Activated B cell treated with CpG ODN at 0.5 μM for 24 hours (primary cell): ENCODE data around the gene SPARCL1. TPM values are rescaled to one million over a fixed set of nuclear protein-coding genes. Genes with fewer than 3 reads are reported as not detected.

Source experiments
- ATAC-seq: fragments of 200-7000 bp; cut with Tn5 transposase; one replicate; pipeline ENCODE4 v1.10.0; 2021; ENCODE audit warnings: low read depth, mild to moderate bottlenecking, moderate library complexity
- CTCF ChIA-PET: fragments of 350-600 bp; sonication (Branson Sonifier 250); formaldehyde crosslinking; loops from one replicate; lab custom pipeline; 2021; ENCODE audit warnings: antibody characterized with exemption; lab: Charles Lee
- POLR2A ChIA-PET: fragments of 350-600 bp; sonication (Branson Sonifier 250); formaldehyde crosslinking; loops from one replicate; lab custom pipeline; 2021; ENCODE audit warnings: antibody characterized with exemption; lab: Charles Lee
- DNase-seq: peaks from one replicate; pipeline ENCODE4 v3.0.0; 2022
- H3K27ac Mint-ChIP-seq: one replicate; pipeline ENCODE4 v1.8.0; 2020; ENCODE audit warnings: mixed read lengths
- H3K27me3 Mint-ChIP-seq: one replicate; pipeline ENCODE4 v1.8.0; 2021; ENCODE audit warnings: mixed read lengths
- H3K36me3 Mint-ChIP-seq: one replicate; pipeline ENCODE4 v1.8.0; 2021; ENCODE audit warnings: low read depth, mixed read lengths
- H3K4me1 Mint-ChIP-seq: one replicate; pipeline ENCODE4 v1.8.0; 2021; ENCODE audit warnings: mixed read lengths
- H3K4me3 Mint-ChIP-seq: one replicate; pipeline ENCODE4 v1.8.0; 2020; ENCODE audit warnings: mild to moderate bottlenecking, mixed read lengths
- H3K9me3 Mint-ChIP-seq: one replicate; pipeline ENCODE4 v1.8.0; 2020; ENCODE audit warnings: mixed read lengths
- intact Hi-C: fragments of 100-400 bp; cut with micrococcal nuclease; formaldehyde crosslinking; loops from one replicate; pipeline ENCODE4 v1.15.1; 2024
- total RNA-seq: library from RNA; stranded (reverse); gene quantifications from 2 replicates; pipeline ENCODE4 v1.2.3, GENCODE V29; 2022
- TF ChIP-seq, protein P1 (sequence below): fragments of 200-600 bp; IDR thresholded peaks from one replicate; pipeline ENCODE4 v1.8.0; 2022; ENCODE audit warnings: antibody characterized with exemption, mild to moderate bottlenecking

SPARCL1 gene
- total RNA-seq, 1 donor from 2014 or later, result not detected

DNA sequence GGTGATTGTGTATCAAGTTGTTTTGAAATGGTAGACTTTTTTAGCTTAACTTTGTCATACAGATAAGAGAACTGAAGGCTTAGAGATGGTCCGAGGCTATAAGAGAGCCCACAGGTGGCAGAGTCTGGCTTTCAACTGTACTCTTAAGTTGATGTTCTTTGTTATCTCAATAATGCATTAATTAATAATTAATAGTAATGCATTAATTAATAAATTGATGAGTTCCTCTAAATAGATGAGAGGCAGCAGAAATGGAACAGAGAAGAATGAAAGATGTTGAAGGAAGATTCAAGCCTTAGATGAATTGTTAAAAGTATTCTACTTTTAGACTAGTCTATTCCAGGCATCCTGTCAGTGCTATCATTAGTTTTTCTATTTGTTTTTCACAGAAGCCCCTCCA, 84.4 kb downstream of the SPARCL1 start:
- TF ChIP-seq, protein P1, sequence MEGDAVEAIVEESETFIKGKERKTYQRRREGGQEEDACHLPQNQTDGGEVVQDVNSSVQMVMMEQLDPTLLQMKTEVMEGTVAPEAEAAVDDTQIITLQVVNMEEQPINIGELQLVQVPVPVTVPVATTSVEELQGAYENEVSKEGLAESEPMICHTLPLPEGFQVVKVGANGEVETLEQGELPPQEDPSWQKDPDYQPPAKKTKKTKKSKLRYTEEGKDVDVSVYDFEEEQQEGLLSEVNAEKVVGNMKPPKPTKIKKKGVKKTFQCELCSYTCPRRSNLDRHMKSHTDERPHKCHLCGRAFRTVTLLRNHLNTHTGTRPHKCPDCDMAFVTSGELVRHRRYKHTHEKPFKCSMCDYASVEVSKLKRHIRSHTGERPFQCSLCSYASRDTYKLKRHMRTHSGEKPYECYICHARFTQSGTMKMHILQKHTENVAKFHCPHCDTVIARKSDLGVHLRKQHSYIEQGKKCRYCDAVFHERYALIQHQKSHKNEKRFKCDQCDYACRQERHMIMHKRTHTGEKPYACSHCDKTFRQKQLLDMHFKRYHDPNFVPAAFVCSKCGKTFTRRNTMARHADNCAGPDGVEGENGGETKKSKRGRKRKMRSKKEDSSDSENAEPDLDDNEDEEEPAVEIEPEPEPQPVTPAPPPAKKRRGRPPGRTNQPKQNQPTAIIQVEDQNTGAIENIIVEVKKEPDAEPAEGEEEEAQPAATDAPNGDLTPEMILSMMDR, result no peak
- Mint-ChIP-seq H3K9me3 (no peaks in the 10 kb centered on the region), H3K4me1 (no peaks in the 10 kb centered on the region), H3K4me3 (no peak overlapping the region), H3K27me3 (no peaks in the 10 kb centered on the region), H3K27ac (no peak overlapping the region), H3K36me3 (peaks cover 55% of the 10 kb centered on the region)
- POLR2A ChIA-PET, result interaction anchor here (1.7 kb wide), 1 partner anchor 54 kb away, joined by 5 read pairs; the partner anchor contains the start of gene HSD17B11
- no peak for ATAC-seq
- CTCF ChIA-PET, result interaction anchor here (0.9 to 1.7 kb wide), 2 partner anchors 20 to 69 kb away, joined by 3 to 4 read pairs; no protein-coding TSS in a partner anchor
- DNase-seq, result no peak
- intact Hi-C loops, result no loop called here

DNA sequence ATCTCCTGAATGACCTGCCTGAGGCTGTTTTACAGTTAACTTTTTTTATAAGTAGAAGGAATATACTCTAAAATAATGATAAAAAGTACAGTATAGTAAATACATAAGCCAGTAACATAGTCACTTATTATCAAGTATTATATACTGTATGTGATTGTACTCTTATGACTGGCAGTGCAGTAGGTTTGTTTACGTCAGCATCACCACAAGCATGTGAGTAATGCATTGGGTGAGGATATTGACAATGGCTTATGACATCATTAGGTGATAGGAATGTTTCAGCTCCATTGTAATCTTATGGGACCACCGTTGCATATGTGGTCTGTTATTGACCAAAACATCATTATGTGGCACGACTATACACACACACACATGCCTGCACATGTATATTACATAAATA, 86.3 kb downstream of the SPARCL1 start:
- Mint-ChIP-seq H3K27ac (no peak overlapping the region), H3K4me3 (no peak overlapping the region), H3K36me3 (peaks cover 65% of the 10 kb centered on the region), H3K4me1 (no peaks in the 10 kb centered on the region), H3K27me3 (no peaks in the 10 kb centered on the region), H3K9me3 (no peaks in the 10 kb centered on the region)
- CTCF ChIA-PET, result no interaction called here
- TF ChIP-seq, protein P1, result no peak
- POLR2A ChIA-PET, result no interaction called here
- ATAC-seq, result no peak
- intact Hi-C loops, result loop anchor here (2.0 kb wide), 1 partner anchor 20 kb away; the partner anchor contains the start of gene NUDT9
- no peak for DNase-seq

DNA sequence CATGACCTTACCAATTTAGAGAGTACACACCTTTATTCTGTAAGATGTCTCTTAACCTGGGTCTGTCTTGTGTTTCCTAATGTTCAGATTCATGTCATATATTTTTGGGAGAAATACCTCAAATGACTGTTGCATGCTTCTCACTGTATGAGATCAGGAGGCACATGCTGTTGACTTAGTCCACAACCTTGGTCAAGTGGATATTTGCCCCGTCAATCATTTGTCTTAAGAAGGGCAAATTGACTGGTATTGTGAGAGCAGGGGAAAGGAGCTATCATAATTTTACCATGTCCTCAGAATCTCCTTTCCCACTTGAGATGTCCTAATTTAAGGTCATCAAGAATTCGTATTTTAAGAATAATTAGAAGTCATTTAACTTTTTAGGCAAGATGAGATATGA, 95.8 kb downstream of the SPARCL1 start:
- no peak for ATAC-seq
- Mint-ChIP-seq H3K36me3 (peaks cover 28% of the 10 kb centered on the region), H3K4me3 (no peak overlapping the region), H3K4me1 (peaks cover 18% of the 10 kb centered on the region), H3K27me3 (no peaks in the 10 kb centered on the region), H3K9me3 (no peaks in the 10 kb centered on the region), H3K27ac (no peak overlapping the region)
- CTCF ChIA-PET, result no interaction called here
- POLR2A ChIA-PET, result interaction anchor here (1.0 kb wide), 1 partner anchor 11 kb away, joined by 3 read pairs; the partner anchor contains the start of gene NUDT9
- intact Hi-C loops, result no loop called here
- TF ChIP-seq, protein P1, result no peak
- DNase-seq, result no peak

DNA sequence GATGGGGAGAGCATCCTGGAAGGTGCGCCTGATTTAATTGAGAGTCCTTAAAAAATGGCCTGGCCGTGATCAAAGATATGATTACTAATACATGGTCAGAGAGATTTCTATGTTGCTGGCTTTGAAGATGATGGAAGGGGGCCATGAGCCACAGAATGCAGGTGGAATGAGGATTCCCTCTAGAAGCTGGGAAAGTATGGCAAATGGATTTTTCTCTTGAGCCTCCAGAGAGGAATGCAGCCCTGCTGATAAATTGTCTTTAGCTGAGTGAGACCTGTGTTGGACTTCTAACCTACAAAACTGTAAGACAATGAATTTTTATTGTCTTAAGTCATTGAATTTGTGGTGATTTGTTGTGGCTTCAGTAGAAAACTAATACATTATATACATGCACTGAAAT, 99.1 kb downstream of the SPARCL1 start:
- Mint-ChIP-seq H3K9me3 (no peaks in the 10 kb centered on the region), H3K27me3 (no peaks in the 10 kb centered on the region), H3K4me3 (no peak overlapping the region), H3K4me1 (peaks cover 30% of the 10 kb centered on the region), H3K27ac (no peak overlapping the region), H3K36me3 (peaks cover 6% of the 10 kb centered on the region)
- ChIA-PET POLR2A (no interaction called here), CTCF (no interaction called here)
- TF ChIP-seq, protein P1, result no peak
- intact Hi-C loops, result no loop called here
- ATAC-seq (no peak), DNase-seq (no peak)

DNA sequence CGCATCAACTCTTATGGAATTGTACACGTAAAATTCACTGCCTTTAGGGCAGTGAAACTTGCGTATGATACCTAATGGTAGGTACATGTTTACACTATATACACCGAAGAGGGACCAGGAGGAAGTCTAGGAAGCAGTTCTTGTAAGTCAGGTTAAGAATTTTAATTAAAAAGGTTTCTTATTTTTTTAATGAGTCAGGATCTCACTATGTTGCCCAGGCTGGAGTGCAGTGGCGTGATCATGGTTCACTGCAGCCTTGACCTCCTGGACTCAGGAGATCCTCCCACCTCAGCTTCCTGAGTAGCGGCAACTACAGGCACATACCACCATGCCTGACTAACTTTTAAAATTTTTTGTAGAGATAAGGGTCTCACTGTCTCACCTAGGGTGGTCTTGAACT, 100.2 kb downstream of the SPARCL1 start:
- DNase-seq (no peak), ATAC-seq (no peak)
- Mint-ChIP-seq H3K9me3 (no peaks in the 10 kb centered on the region), H3K36me3 (peaks cover 4% of the 10 kb centered on the region), H3K4me3 (no peak overlapping the region), H3K27me3 (no peaks in the 10 kb centered on the region), H3K27ac (no peak overlapping the region), H3K4me1 (peaks cover 38% of the 10 kb centered on the region)
- intact Hi-C loops, result loop anchor here (10.0 kb wide), 2 partner anchors 54 to 1886 kb away; no protein-coding TSS in a partner anchor
- TF ChIP-seq, protein P1, result no peak
- ChIA-PET POLR2A (no interaction called here), CTCF (interaction anchor here (0.5 kb wide), 1 partner anchor 58 kb away, joined by 5 read pairs; no protein-coding TSS in a partner anchor)
